Spinal cord (tissue), 10 donors: ENCODE data around the gene CTTNBP2. TPM values are rescaled to one million over a fixed set of nuclear protein-coding genes. Genes with fewer than 3 reads are reported as not detected.

Source experiments
- DNase-seq, 6 donors: peaks; one replicate each; pipeline versions ENCODE4 v3.0.0 to v3.0.0-alpha.2; 2013 to 2015; ENCODE audit warnings: low spot score in 6 of 6, low read depth in 4 of 6
- H3K27ac ChIP-seq: one replicate; pipeline ENCODE4 v1.5.1; 2013; ENCODE audit warnings: low read depth, low read length, control low read depth
- H3K27me3 ChIP-seq: one replicate; pipeline ENCODE4 v1.6.1; 2013; ENCODE audit warnings: low read length; ENCODE audit not compliant: control insufficient read depth, insufficient read depth
- H3K36me3 ChIP-seq: one replicate; pipeline ENCODE4 v1.6.1; 2013; ENCODE audit warnings: low read length; ENCODE audit not compliant: control insufficient read depth, insufficient read depth
- H3K4me1 ChIP-seq: one replicate; pipeline ENCODE4 v1.6.1; 2013; ENCODE audit warnings: low read length; ENCODE audit not compliant: control insufficient read depth, insufficient read depth
- H3K4me3 ChIP-seq: one replicate; pipeline ENCODE4 v1.5.1; 2013; ENCODE audit warnings: low read depth, low read length, control low read depth
- H3K9me3 ChIP-seq: one replicate; pipeline ENCODE4 v1.6.1; 2013; ENCODE audit warnings: low read length; ENCODE audit not compliant: control insufficient read depth, insufficient read depth
- WGBS: methylation state at CpG from one replicate; pipeline ENCODE4 v1.1.5; 2013; ENCODE audit warnings: missing lambda C conversion rate; ENCODE audit not compliant: insufficient coverage; 5-methylcytosine and 5-hydroxymethylcytosine counted together
- polyA plus RNA-seq, 2 donors: library from polyadenylated mRNA; unstranded; fragments of 120-200 nt; gene quantifications; one replicate each; pipeline ENCODE4 v1.2.1, GENCODE V29; 2013; ENCODE audit not compliant: insufficient read length in 2 of 2
- total RNA-seq, 2 donors: library from RNA; depleted of rRNA in 1 of 2; stranded (reverse); fragments of 120-200 nt in 1 of 2; fragments of >200 nt in 1 of 2; gene quantifications; one replicate each; pipeline versions ENCODE4 v1.2.3 to v1.2.4, GENCODE V29; 2013 to 2014
- donor health status: healthy.

The CTTNBP2 gene
- total and polyA plus RNA-seq, 4 donors = 17.6 to 41.7 (median 31.3) TPM

DNA sequence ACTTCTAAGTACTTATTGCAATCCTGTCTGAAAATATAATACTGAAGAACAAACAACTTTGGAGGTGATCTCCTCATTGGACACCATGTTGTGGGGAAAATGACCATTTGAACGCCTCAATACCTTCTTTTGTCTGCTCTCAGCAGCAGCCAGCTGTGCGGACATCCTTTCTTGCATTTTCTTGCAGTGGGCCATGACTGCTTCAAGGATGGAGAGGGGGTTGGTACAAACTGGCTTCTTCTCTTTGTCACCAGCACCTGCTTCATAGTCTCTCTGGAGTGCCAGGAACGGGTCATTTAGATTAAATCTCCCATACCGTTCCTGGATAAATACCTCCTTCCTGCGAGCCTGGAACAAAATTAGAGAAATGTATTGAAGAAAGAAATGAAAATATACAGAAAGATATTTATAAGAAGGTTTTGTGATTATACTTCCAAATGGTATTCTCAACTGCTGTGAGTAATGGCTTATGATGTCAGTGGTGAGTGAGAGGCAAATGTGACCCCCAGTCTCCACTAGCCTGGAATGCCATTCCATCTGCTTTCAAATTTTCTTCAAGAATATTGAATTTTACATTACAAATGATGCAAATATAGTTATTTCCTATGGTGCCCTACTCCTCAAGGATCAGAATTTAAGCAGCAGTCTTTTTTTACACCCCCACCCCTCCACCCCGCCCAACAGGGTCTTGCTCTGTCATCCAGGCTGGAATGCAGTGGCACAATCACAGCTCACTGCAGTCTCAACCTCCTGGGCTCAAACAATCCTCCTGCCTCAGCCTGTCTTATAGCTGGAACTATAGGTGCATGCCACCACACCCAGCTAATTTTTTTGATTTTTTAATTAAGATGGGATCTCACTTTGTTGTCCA lies 62.4 kb downstream of the CTTNBP2 start:
- no peaks in the 10 kb centered on the region for H3K9me3 ChIP-seq
- 100% methylated on average over 1 of the region's 6 CpGs for WGBS
- no peaks in the 10 kb centered on the region for H3K27me3 ChIP-seq
- H3K4me3 ChIP-seq = no peak overlapping the region
- H3K4me1 ChIP-seq = peaks cover 7% of the 10 kb centered on the region
- no peaks in the 10 kb centered on the region for H3K36me3 ChIP-seq
- no peak overlapping the region for H3K27ac ChIP-seq
- no peak for DNase-seq

GRCh38 chr7:117809958-117810357 lies 63.3 kb downstream of the CTTNBP2 start:
- H3K36me3 ChIP-seq = no peaks in the 10 kb centered on the region
- H3K27me3 ChIP-seq = no peaks in the 10 kb centered on the region
- peaks cover 7% of the 10 kb centered on the region for H3K4me1 ChIP-seq
- no CpG with 5 or more reads among the region's 3 CpGs for WGBS
- H3K27ac ChIP-seq = no peak overlapping the region
- H3K9me3 ChIP-seq = no peaks in the 10 kb centered on the region
- no peak for DNase-seq
- no peak overlapping the region for H3K4me3 ChIP-seq

DNA sequence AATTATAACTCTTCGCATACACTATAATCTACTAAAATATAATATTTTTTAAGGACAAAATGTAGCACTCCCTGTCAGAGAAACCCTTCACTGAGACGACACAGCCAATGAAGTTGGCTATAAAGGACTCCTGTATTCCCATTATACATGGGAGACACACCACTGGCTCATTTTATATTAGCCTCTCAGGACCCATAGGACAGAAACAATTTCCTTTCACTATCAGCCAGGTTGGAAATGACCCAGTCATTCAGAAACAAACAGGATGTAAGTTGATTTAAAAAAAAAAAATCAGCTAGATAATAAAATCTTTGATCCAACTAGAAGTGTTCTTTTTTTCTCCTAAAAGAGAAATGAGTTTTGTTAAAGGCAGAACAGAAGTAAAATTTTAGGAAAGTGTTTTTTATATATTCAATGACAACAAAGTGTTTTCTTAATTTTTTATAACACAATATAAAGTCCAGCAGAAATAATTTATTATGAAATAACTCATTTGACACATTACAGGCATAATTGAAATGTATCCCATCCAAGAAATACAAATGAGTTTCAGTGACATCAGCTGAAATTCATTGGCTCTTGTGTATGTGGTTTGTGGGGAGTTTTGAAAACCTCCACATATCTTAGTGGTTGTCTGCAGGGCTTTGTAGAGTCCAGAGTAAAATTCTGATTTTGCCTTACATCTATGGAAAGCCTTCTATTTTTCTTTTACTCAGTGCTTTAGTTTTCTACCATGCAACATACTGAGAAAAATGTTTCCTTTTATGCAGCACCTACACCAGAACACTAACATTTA lies 64.1 kb downstream of the CTTNBP2 start:
- Histone ChIP-seq H3K4me3 (no peak overlapping the region), H3K9me3 (no peaks in the 10 kb centered on the region), H3K36me3 (no peaks in the 10 kb centered on the region), H3K4me1 (peaks cover 7% of the 10 kb centered on the region), H3K27ac (peak overlapping the region; percentile 61), H3K27me3 (no peaks in the 10 kb centered on the region)
- peak in 2 of 6 donors; percentile 63 to 84 for DNase-seq
- no CpG with 5 or more reads among the region's 2 CpGs for WGBS

- Histone ChIP-seq H3K4me3 (peak overlapping the region; percentile 7), H3K27me3 (no peaks in the 10 kb centered on the region), H3K27ac (peak overlapping the region; percentile 61), H3K4me1 (peaks cover 7% of the 10 kb centered on the region), H3K36me3 (no peaks in the 10 kb centered on the region), H3K9me3 (no peaks in the 10 kb centered on the region)
- peak; percentile 72 to 96 (median 82) for DNase-seq
- 33% methylated on average over 4 of the region's 7 CpGs for WGBS
These were observed 64.9 kb downstream of the CTTNBP2 start for GRCh38 chr7:117808341-117808757.

DNA sequence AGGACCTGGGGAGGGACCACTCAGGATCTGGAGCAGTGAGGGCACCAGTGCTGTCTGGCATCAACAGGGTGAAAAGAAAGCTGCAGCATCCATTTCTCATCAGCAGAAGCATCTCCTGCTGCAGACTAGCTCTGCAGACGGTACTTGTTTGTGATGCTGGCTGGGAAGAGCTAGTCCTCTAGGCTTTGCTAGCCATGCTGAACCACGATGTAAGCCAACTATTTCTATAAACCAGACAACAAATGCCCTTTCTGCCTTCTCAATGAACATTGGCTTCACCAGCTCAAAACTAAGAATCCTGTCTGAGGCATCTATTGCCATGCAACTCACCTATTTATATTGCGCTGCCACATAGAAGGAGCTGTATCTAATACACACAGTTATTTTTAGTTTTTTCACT lies 65.6 kb downstream of the CTTNBP2 start:
- Histone ChIP-seq H3K4me1 (peaks cover 7% of the 10 kb centered on the region), H3K36me3 (no peaks in the 10 kb centered on the region), H3K27me3 (no peaks in the 10 kb centered on the region), H3K27ac (no peak overlapping the region), H3K9me3 (no peaks in the 10 kb centered on the region), H3K4me3 (no peak overlapping the region)
- DNase-seq = peak in 2 of 6 donors; percentile 55 to 67
- WGBS = 27% methylated on average over 2 of the region's 3 CpGs

- Histone ChIP-seq H3K27ac (no peak overlapping the region), H3K27me3 (no peaks in the 10 kb centered on the region), H3K4me3 (no peak overlapping the region), H3K9me3 (no peaks in the 10 kb centered on the region), H3K36me3 (no peaks in the 10 kb centered on the region), H3K4me1 (peaks cover 7% of the 10 kb centered on the region)
- WGBS = 90% methylated on average over 2 of the region's 5 CpGs
- no peak for DNase-seq
These were observed 67.2 kb downstream of the CTTNBP2 start for GRCh38 chr7:117806011-117806410.

GRCh38 chr7:117805241-117805640 lies 68.0 kb downstream of the CTTNBP2 start:
- H3K4me3 ChIP-seq = no peak overlapping the region
- H3K27ac ChIP-seq = no peak overlapping the region
- no peaks in the 10 kb centered on the region for H3K9me3 ChIP-seq
- H3K4me1 ChIP-seq = peaks cover 7% of the 10 kb centered on the region
- H3K36me3 ChIP-seq = no peaks in the 10 kb centered on the region
- no peaks in the 10 kb centered on the region for H3K27me3 ChIP-seq
- no peak for DNase-seq
- WGBS = 80% methylated on average over 1 of the region's 3 CpGs

DNA sequence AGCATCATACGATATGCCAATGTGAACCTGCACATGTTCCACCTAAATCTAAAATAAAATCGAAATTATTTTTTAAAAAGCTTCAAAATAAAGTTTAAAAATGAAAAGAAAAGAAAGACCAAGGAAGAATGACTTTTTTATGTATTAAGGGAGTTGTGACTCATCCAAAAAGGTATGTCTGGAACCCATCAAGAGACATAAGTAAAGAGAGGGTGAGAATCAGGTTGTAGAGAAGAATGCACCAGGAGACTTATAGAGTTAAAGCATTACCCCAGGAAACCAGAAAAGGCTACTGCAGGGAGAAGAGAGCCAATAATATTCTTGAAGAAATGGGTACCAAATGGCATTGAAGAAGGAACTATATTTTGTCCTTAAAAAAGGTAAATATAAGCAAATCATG lies 69.8 kb downstream of the CTTNBP2 start:
- DNase-seq = no peak
- no CpG with 5 or more reads among the region's 2 CpGs for WGBS
- H3K4me3 ChIP-seq = no peak overlapping the region
- no peaks in the 10 kb centered on the region for H3K9me3 ChIP-seq
- no peaks in the 10 kb centered on the region for H3K36me3 ChIP-seq
- H3K27me3 ChIP-seq = no peaks in the 10 kb centered on the region
- H3K4me1 ChIP-seq = peaks cover 7% of the 10 kb centered on the region
- no peak overlapping the region for H3K27ac ChIP-seq

DNA sequence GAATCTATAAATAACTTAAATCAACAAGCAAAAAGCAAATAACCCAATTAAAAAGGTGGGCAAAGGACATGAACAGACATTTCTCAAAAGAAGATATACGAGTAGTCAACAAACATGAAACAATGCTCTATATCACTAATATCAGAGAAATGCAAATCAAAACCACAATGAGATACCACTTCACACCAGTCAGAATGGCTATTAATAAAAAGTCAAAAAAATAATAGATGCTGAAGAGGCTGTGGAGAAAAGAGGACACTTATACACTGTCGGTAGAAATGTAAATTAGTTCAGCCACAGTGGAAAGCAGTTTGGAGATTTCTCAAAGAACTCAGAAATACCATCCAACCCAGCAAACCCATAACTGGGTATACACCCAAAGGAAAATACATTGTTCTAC lies 70.6 kb downstream of the CTTNBP2 start:
- no peak overlapping the region for H3K4me3 ChIP-seq
- no peaks in the 10 kb centered on the region for H3K36me3 ChIP-seq
- no CpG with 5 or more reads among the region's 2 CpGs for WGBS
- no peak overlapping the region for H3K27ac ChIP-seq
- DNase-seq = no peak
- H3K27me3 ChIP-seq = no peaks in the 10 kb centered on the region
- H3K4me1 ChIP-seq = peaks cover 3% of the 10 kb centered on the region
- H3K9me3 ChIP-seq = no peaks in the 10 kb centered on the region
